HepG2 (cell line): ENCODE measurements around the gene MIEF1. TPM values are rescaled to one million over a fixed set of nuclear protein-coding genes. Genes with fewer than 3 reads are reported as not detected.

ENCODE experiments used
- ATM ChIP-seq: fragments of 450-650 bp; IDR thresholded peaks from 2 replicates; pipeline ENCODE4 v1.7.1; 2017; ENCODE audit warnings: mild to moderate bottlenecking, borderline replicate concordance
- ESRRA ChIP-seq: sonication (generic); formaldehyde crosslinking; IDR thresholded peaks from 2 replicates; pipeline ENCODE4 v1.5.1; 2020; ENCODE audit warnings: mild to moderate bottlenecking, low read depth, missing genetic modification reagents
- ISX ChIP-seq: sonication (generic); formaldehyde crosslinking; conservative IDR thresholded peaks from 2 replicates; pipeline ENCODE4 v1.5.0; 2020; ENCODE audit warnings: missing genetic modification reagents
- NCOA2 ChIP-seq: sonication (generic); formaldehyde crosslinking; IDR thresholded peaks from 2 replicates; pipeline ENCODE4 v1.8.0; 2022; ENCODE audit warnings: inconsistent platforms
- NR1H2 ChIP-seq: sonication (generic); formaldehyde crosslinking; IDR thresholded peaks from 2 replicates; pipeline ENCODE4 v1.8.1; 2022; ENCODE audit warnings: low read depth, missing genetic modification reagents, borderline replicate concordance
- SIN3B ChIP-seq: fragments of 150-350 bp; IDR thresholded peaks from 2 replicates; pipeline ENCODE4 v1.6.1; 2014; ENCODE audit warnings: low read length
- TCF7L2 ChIP-seq: IDR thresholded peaks from 2 replicates; pipeline ENCODE4 v1.6.1; 2011; ENCODE audit warnings: mild to moderate bottlenecking, low read depth, low read length, moderate library complexity
- U2AF1 ChIP-seq: fragments of 200-400 bp; formaldehyde crosslinking; optimal IDR thresholded peaks from 2 replicates; pipeline ENCODE3; 2017; ENCODE audit warnings: mild to moderate bottlenecking, low read depth, low read length
- ZNF335 ChIP-seq: sonication (generic); formaldehyde crosslinking; IDR thresholded peaks from 2 replicates; pipeline ENCODE4 v1.4.0; 2020; ENCODE audit warnings: missing genetic modification reagents
- ZNF557 ChIP-seq: sonication (generic); formaldehyde crosslinking; IDR thresholded peaks from 2 replicates; pipeline ENCODE4 v1.4.0; 2020; ENCODE audit warnings: missing genetic modification reagents
- ZNF720 ChIP-seq: sonication (generic); formaldehyde crosslinking; IDR thresholded peaks from 2 replicates; pipeline ENCODE4 v1.4.0; 2020; ENCODE audit warnings: missing genetic modification reagents
- ZNF766 ChIP-seq: sonication (generic); formaldehyde crosslinking; IDR thresholded peaks from 2 replicates; pipeline ENCODE4 v1.5.0; 2020; ENCODE audit warnings: missing genetic modification reagents, borderline replicate concordance
- polyA plus RNA-seq, 8 experiments: library from polyadenylated mRNA; depleted of rRNA in 3 of 8; stranded (reverse) in 7 of 8; unstranded in 1 of 8; fragments of >200 nt; fragmentation: Illumina TruSeq in 4 of 8; extraction: Trizol in 4 of 8; gene quantifications; 2 replicates each; pipeline versions ENCODE4 v1.2.1 to v1.2.3, GENCODE V29; 2011 to 2016; ENCODE audit warnings: low read depth in 4 of 8, missing spikeins in 1 of 8, mixed read lengths in 1 of 8; ENCODE audit not compliant: insufficient read depth in 1 of 8
- total RNA-seq, 5 experiments: library from RNA; depleted of rRNA; stranded (reverse); fragments of >200 nt; fragmentation: Illumina TruSeq; extraction: Trizol; gene quantifications; 2 replicates each; pipeline ENCODE4 v1.2.3, GENCODE V29; 2016; ENCODE audit warnings: low read depth in 1 of 5
- TF ChIP-seq, protein P1 (sequence below): sonication (generic); formaldehyde crosslinking; IDR thresholded peaks from 2 replicates; pipeline ENCODE4 v1.8.1; 2023; ENCODE audit warnings: missing genetic modification reagents, inconsistent platforms, borderline replicate concordance
- TF ChIP-seq, protein P2 (sequence below): sonication (generic); formaldehyde crosslinking; IDR thresholded peaks from 2 replicates; pipeline ENCODE4 v1.4.0; 2020; ENCODE audit warnings: missing genetic modification reagents, mild to moderate bottlenecking, borderline replicate concordance
- TF ChIP-seq, protein P3 (sequence below): sonication (generic); formaldehyde crosslinking; IDR thresholded peaks from 2 replicates; pipeline ENCODE4 v1.5.0; 2020; ENCODE audit warnings: missing genetic modification reagents, mild to moderate bottlenecking, borderline replicate concordance
- TF ChIP-seq, protein P4 (sequence below): sonication (generic); formaldehyde crosslinking; IDR thresholded peaks from 2 replicates; pipeline ENCODE4 v1.4.0; 2020; ENCODE audit warnings: missing genetic modification reagents
- TF ChIP-seq, protein P5 (sequence below): sonication (generic); formaldehyde crosslinking; IDR thresholded peaks from 2 replicates; pipeline ENCODE4 v1.5.0; 2020; ENCODE audit warnings: mild to moderate bottlenecking, missing genetic modification reagents
- TF ChIP-seq, protein P6 (sequence below): IDR thresholded peaks from 2 replicates; pipeline ENCODE4 v1.6.1; 2016; ENCODE audit warnings: missing biosample characterization, missing genetic modification reagents, low read depth

MIEF1 gene
- total and polyA plus RNA-seq, 2 of the 13 experiments (the other 11 are each of a cell fraction or from before 2014, with no cell fraction given) = 21.7 to 34.8 TPM

DNA sequence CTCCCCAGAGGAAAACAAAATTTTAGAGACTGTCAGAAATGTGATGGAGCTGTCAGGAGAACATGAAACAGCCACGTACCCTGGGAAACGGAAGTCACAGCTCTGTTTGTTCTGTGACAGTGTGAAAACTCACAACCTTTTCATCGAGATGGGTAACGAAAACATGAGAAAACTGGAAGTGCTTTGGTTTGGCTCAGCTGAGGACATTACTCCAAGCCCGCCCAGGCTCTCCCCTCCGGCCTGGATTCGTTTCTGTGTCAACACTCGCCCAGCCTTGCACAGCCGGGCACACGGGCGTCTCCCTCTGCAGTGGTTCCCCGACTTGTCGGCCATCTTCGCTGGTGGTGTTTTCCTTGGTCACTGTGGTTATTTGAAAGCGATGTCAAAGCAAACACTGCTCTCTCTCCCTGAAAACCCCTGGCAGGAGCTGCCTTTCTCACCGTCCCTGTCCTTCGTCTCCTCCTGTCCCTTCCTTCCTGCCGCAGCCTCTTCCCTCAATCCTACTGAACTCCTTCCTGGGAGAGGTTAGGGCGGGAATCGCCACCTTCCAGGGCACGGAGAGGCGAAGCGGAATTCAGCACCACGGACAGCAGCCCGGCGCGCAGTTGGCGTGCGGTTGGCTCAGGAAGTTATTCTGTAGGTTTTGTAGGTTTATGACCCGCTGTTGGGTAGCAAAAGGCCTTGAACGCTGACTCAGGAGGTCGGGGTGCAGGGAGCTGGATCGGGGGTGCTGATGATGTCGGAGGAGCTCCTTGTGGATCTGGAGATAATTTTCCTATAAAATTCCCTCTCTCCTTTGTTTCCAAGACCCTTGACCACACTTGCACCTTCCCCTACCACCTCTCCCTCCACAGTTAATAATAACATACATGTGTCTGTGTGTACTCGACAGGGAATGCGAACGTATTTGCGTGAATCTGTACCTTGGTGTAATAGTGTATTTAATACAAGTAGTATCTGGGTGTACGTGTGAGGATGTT, 43.6 kb downstream of the MIEF1 start (continued):
- no peak for TF ChIP-seq U2AF1
- TF ChIP-seq NR1H2 (CRISPR knock-in tag) = no peak
- TF ChIP-seq, protein P1, sequence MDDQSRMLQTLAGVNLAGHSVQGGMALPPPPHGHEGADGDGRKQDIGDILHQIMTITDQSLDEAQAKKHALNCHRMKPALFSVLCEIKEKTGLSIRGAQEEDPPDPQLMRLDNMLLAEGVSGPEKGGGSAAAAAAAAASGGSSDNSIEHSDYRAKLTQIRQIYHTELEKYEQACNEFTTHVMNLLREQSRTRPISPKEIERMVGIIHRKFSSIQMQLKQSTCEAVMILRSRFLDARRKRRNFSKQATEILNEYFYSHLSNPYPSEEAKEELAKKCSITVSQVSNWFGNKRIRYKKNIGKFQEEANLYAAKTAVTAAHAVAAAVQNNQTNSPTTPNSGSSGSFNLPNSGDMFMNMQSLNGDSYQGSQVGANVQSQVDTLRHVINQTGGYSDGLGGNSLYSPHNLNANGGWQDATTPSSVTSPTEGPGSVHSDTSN (CRISPR knock-in tag) = peak; percentile 75; the same call in 1 of the 2 replicates
- TF ChIP-seq ZNF335 (CRISPR knock-in tag) = peak; percentile 80; the same call in 1 of the 2 replicates
- TF ChIP-seq, protein P2, sequence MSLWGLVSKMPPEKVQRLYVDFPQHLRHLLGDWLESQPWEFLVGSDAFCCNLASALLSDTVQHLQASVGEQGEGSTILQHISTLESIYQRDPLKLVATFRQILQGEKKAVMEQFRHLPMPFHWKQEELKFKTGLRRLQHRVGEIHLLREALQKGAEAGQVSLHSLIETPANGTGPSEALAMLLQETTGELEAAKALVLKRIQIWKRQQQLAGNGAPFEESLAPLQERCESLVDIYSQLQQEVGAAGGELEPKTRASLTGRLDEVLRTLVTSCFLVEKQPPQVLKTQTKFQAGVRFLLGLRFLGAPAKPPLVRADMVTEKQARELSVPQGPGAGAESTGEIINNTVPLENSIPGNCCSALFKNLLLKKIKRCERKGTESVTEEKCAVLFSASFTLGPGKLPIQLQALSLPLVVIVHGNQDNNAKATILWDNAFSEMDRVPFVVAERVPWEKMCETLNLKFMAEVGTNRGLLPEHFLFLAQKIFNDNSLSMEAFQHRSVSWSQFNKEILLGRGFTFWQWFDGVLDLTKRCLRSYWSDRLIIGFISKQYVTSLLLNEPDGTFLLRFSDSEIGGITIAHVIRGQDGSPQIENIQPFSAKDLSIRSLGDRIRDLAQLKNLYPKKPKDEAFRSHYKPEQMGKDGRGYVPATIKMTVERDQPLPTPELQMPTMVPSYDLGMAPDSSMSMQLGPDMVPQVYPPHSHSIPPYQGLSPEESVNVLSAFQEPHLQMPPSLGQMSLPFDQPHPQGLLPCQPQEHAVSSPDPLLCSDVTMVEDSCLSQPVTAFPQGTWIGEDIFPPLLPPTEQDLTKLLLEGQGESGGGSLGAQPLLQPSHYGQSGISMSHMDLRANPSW (CRISPR knock-in tag) = no peak
- TF ChIP-seq, protein P3, sequence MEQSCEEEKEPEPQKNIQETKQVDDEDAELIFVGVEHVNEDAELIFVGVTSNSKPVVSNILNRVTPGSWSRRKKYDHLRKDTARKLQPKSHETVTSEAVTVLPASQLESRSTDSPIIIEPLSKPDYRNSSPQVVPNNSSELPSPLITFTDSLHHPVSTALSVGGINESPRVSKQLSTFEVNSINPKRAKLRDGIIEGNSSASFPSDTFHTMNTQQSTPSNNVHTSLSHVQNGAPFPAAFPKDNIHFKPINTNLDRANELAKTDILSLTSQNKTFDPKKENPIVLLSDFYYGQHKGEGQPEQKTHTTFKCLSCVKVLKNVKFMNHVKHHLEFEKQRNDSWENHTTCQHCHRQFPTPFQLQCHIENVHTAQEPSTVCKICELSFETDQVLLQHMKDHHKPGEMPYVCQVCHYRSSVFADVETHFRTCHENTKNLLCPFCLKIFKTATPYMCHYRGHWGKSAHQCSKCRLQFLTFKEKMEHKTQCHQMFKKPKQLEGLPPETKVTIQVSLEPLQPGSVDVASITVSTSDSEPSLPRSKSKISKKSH (CRISPR knock-in tag) = peak; percentile 92
- peak; percentile 92; the same call in 1 of the 2 replicates for TF ChIP-seq ZNF766 (CRISPR knock-in tag)
- peak; percentile 98 for TF ChIP-seq ZNF557 (CRISPR knock-in tag)
- TF ChIP-seq ATM = no peak
- peak; percentile 54 for TF ChIP-seq NCOA2 (CRISPR knock-in tag)
- peak; percentile 94 for TF ChIP-seq ISX (CRISPR knock-in tag)
- TF ChIP-seq, protein P4, sequence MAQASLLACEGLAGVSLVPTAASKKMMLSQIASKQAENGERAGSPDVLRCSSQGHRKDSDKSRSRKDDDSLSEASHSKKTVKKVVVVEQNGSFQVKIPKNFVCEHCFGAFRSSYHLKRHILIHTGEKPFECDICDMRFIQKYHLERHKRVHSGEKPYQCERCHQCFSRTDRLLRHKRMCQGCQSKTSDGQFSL = no peak
- TF ChIP-seq ZNF720 (CRISPR knock-in tag) = peak; percentile 89; the same call in 1 of the 2 replicates
- TF ChIP-seq, protein P5, sequence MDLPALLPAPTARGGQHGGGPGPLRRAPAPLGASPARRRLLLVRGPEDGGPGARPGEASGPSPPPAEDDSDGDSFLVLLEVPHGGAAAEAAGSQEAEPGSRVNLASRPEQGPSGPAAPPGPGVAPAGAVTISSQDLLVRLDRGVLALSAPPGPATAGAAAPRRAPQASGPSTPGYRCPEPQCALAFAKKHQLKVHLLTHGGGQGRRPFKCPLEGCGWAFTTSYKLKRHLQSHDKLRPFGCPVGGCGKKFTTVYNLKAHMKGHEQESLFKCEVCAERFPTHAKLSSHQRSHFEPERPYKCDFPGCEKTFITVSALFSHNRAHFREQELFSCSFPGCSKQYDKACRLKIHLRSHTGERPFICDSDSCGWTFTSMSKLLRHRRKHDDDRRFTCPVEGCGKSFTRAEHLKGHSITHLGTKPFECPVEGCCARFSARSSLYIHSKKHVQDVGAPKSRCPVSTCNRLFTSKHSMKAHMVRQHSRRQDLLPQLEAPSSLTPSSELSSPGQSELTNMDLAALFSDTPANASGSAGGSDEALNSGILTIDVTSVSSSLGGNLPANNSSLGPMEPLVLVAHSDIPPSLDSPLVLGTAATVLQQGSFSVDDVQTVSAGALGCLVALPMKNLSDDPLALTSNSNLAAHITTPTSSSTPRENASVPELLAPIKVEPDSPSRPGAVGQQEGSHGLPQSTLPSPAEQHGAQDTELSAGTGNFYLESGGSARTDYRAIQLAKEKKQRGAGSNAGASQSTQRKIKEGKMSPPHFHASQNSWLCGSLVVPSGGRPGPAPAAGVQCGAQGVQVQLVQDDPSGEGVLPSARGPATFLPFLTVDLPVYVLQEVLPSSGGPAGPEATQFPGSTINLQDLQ (CRISPR knock-in tag) = no peak; the same call in 1 of the 2 replicates
- TF ChIP-seq ESRRA (CRISPR knock-in tag) = no peak
- TF ChIP-seq SIN3B = no peak
- TF ChIP-seq, protein P6, sequence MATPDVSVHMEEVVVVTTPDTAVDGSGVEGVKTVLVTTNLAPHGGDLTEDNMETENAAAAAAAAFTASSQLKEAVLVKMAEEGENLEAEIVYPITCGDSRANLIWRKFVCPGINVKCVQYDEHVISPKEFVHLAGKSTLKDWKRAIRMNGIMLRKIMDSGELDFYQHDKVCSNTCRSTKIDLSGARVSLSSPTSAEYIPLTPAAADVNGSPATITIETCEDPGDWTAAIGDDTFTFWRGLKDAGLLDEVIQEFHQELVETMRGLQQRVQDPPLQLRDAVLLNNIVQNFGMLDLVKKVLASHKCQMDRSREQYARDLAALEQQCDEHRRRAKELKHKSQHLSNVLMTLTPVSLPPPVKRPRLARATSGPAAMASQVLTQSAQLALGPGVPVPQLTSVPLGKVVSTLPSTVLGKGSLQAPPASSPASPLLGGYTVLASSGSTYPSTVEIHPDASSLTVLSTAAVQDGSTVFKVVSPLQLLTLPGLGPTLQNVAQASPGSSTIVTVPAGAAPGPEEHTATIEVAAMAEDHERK (CRISPR knock-in tag) = peak; percentile 43; the same call in 1 of the 2 replicates
- no peak for TF ChIP-seq TCF7L2
